ENCODE results near the gene NEURL1B. TPM values are rescaled to one million over a fixed set of nuclear protein-coding genes. Genes with fewer than 3 reads are reported as not detected.

NEURL1B gene
- polyA plus RNA-seq, 1 of the 3 experiments (the other 2 are of a cell fraction): 2.8 TPM

DNA sequence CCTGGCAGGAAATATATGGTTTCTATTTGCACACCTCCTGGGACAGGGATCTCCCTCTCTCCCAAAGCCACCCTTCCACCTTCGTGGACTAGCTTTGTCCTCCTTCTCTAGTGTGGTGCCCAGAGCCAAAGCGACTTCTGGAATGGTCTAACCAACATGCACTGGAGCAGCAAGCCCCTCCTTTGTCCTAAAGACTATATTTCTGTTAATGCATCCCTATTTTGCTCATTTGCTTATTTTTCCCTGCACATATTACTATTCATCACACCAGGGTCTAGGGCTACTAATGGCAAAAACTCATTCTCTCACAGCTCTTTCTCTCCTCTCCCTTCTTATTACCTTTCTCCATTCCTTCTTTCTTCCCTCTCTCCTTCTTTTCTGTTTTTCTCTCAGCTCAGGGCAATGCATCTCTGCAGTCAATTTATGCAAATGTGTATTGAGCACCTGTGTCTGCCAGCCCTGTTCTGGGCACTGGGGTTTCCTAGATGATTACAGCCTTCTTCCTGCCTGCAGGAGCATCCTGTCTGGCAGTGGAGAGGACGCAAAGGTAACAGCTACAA, 2.8 kb upstream of the NEURL1B start:
- WGBS (ENCODE audit: low lambda C conversion rate): 79% methylated on average over 3 of the region's 3 CpGs
- no peaks in the 10 kb centered on the region for H3K36me3 ChIP-seq (replicated peaks in 1 of 2; ENCODE audit: control insufficient read depth in 1 of 2, insufficient read depth in 2 of 2, low read length in 1 of 2)
- H2AFZ ChIP-seq (ENCODE audit: low read depth): no peak overlapping the region
- H3K9ac ChIP-seq: no peak overlapping the region
- no peaks in the 10 kb centered on the region for H4K20me1 ChIP-seq (ENCODE audit: insufficient read depth)
- no peak for TF ChIP-seq MXI1 (IDR thresholded peaks at IDR 0.05; ENCODE audit: low read depth, low read length)
- TF ChIP-seq FOSL2 (IDR thresholded peaks at IDR 0.05; ENCODE audit: borderline replicate concordance, low read depth): no peak
- TF ChIP-seq, protein P1, sequence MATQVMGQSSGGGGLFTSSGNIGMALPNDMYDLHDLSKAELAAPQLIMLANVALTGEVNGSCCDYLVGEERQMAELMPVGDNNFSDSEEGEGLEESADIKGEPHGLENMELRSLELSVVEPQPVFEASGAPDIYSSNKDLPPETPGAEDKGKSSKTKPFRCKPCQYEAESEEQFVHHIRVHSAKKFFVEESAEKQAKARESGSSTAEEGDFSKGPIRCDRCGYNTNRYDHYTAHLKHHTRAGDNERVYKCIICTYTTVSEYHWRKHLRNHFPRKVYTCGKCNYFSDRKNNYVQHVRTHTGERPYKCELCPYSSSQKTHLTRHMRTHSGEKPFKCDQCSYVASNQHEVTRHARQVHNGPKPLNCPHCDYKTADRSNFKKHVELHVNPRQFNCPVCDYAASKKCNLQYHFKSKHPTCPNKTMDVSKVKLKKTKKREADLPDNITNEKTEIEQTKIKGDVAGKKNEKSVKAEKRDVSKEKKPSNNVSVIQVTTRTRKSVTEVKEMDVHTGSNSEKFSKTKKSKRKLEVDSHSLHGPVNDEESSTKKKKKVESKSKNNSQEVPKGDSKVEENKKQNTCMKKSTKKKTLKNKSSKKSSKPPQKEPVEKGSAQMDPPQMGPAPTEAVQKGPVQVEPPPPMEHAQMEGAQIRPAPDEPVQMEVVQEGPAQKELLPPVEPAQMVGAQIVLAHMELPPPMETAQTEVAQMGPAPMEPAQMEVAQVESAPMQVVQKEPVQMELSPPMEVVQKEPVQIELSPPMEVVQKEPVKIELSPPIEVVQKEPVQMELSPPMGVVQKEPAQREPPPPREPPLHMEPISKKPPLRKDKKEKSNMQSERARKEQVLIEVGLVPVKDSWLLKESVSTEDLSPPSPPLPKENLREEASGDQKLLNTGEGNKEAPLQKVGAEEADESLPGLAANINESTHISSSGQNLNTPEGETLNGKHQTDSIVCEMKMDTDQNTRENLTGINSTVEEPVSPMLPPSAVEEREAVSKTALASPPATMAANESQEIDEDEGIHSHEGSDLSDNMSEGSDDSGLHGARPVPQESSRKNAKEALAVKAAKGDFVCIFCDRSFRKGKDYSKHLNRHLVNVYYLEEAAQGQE (IDR thresholded peaks at IDR 0.05; ENCODE audit: low read depth, low read length): no peak
- no peak for TF ChIP-seq NRF1 (IDR thresholded peaks at IDR 0.05; ENCODE audit: low read depth, low read length)
- TF ChIP-seq, protein P2, sequence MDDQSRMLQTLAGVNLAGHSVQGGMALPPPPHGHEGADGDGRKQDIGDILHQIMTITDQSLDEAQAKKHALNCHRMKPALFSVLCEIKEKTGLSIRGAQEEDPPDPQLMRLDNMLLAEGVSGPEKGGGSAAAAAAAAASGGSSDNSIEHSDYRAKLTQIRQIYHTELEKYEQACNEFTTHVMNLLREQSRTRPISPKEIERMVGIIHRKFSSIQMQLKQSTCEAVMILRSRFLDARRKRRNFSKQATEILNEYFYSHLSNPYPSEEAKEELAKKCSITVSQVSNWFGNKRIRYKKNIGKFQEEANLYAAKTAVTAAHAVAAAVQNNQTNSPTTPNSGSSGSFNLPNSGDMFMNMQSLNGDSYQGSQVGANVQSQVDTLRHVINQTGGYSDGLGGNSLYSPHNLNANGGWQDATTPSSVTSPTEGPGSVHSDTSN (IDR thresholded peaks at IDR 0.05): no peak
- TF ChIP-seq POLR2AphosphoS5 (IDR thresholded peaks at IDR 0.05; ENCODE audit: low read depth, low read length): no peak
- no peak for TF ChIP-seq CHD2 (IDR thresholded peaks at IDR 0.05; ENCODE audit: low read length, partially characterized antibody)
- TF ChIP-seq, protein P3, sequence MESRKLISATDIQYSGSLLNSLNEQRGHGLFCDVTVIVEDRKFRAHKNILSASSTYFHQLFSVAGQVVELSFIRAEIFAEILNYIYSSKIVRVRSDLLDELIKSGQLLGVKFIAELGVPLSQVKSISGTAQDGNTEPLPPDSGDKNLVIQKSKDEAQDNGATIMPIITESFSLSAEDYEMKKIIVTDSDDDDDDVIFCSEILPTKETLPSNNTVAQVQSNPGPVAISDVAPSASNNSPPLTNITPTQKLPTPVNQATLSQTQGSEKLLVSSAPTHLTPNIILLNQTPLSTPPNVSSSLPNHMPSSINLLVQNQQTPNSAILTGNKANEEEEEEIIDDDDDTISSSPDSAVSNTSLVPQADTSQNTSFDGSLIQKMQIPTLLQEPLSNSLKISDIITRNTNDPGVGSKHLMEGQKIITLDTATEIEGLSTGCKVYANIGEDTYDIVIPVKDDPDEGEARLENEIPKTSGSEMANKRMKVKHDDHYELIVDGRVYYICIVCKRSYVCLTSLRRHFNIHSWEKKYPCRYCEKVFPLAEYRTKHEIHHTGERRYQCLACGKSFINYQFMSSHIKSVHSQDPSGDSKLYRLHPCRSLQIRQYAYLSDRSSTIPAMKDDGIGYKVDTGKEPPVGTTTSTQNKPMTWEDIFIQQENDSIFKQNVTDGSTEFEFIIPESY (IDR thresholded peaks at IDR 0.05; ENCODE audit: borderline replicate concordance, low read depth): no peak
- TF ChIP-seq TAF1 (IDR thresholded peaks at IDR 0.05; ENCODE audit: borderline replicate concordance, low read depth, low read length): no peak
- TF ChIP-seq JUND (IDR thresholded peaks at IDR 0.05): no peak
- TF ChIP-seq, protein P4, sequence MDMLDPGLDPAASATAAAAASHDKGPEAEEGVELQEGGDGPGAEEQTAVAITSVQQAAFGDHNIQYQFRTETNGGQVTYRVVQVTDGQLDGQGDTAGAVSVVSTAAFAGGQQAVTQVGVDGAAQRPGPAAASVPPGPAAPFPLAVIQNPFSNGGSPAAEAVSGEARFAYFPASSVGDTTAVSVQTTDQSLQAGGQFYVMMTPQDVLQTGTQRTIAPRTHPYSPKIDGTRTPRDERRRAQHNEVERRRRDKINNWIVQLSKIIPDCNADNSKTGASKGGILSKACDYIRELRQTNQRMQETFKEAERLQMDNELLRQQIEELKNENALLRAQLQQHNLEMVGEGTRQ (IDR thresholded peaks at IDR 0.05; ENCODE audit: borderline replicate concordance, low read depth, low read length): no peak
- TF ChIP-seq, protein P5, sequence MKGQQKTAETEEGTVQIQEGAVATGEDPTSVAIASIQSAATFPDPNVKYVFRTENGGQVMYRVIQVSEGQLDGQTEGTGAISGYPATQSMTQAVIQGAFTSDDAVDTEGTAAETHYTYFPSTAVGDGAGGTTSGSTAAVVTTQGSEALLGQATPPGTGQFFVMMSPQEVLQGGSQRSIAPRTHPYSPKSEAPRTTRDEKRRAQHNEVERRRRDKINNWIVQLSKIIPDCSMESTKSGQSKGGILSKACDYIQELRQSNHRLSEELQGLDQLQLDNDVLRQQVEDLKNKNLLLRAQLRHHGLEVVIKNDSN (IDR thresholded peaks at IDR 0.05; ENCODE audit: borderline replicate concordance, low read depth): no peak
- TF ChIP-seq GATA2 (CRISPR knock-in tag; IDR thresholded peaks at IDR 0.05): no peak
- TF ChIP-seq, protein P6, sequence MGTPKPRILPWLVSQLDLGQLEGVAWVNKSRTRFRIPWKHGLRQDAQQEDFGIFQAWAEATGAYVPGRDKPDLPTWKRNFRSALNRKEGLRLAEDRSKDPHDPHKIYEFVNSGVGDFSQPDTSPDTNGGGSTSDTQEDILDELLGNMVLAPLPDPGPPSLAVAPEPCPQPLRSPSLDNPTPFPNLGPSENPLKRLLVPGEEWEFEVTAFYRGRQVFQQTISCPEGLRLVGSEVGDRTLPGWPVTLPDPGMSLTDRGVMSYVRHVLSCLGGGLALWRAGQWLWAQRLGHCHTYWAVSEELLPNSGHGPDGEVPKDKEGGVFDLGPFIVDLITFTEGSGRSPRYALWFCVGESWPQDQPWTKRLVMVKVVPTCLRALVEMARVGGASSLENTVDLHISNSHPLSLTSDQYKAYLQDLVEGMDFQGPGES (IDR thresholded peaks at IDR 0.05; ENCODE audit: low read depth, low read length): no peak
- TF ChIP-seq YY1 (IDR thresholded peaks at IDR 0.05; ENCODE audit: low read depth): no peak
- TF ChIP-seq SIN3A (IDR thresholded peaks at IDR 0.05; ENCODE audit: borderline replicate concordance, low read depth, low read length): no peak
- H3K27ac ChIP-seq (ENCODE audit: low read depth in 2 of 2, low read length in 1 of 2): no peak overlapping the region
- H3F3A ChIP-seq (replicated peaks; ENCODE audit: insufficient read depth): peaks cover 4% of the 10 kb centered on the region
- ChIA-PET CTCF (interaction anchor here (0.9 to 1.7 kb wide), 4 partner anchors 9 to 159 kb away, joined by 3 to 5 read pairs (median 4); no protein-coding TSS in a partner anchor), POLR2A (no interaction called here)
- H3K9me2 ChIP-seq: no peaks in the 10 kb centered on the region
- peaks cover 5 to 18% of the 10 kb centered on the region in 2 experiments; a peak in 2 of 4 replicates for H3K4me1 ChIP-seq (ENCODE audit: control insufficient read depth in 1 of 2, insufficient read depth in 2 of 2, low read depth in 1 of 2, low read length in 1 of 2)
- no peaks in the 10 kb centered on the region for H3K9me3 ChIP-seq
- H3K4me3 ChIP-seq (ENCODE audit: low read depth in 2 of 2, low read length in 1 of 2): no peak overlapping the region
- H3K27me3 ChIP-seq (ENCODE audit: insufficient read depth): no peaks in the 10 kb centered on the region
- peaks cover 10% of the 10 kb centered on the region; the same call in 1 of the 2 replicates for H3K79me2 ChIP-seq (ENCODE audit: insufficient read depth)
- H3K4me2 ChIP-seq: no peak overlapping the region
- DNase-seq: no peak
